Tibial nerve (tissue), 3 donors: ENCODE results near the gene KLHDC7A.

Experiments used
- POLR2A ChIP-seq, 2 donors: fragments of 450-650 bp; IDR thresholded peaks; one replicate each; pipeline ENCODE4 v1.6.1; 2017; ENCODE audit warnings: antibody characterized with exemption in 2 of 2, mild to moderate bottlenecking in 2 of 2, moderate library complexity in 2 of 2
- TF ChIP-seq, protein P1 (sequence below), 5 experiments: fragments of 200-600 bp in 3 of 5; fragments of 450-650 bp in 2 of 5; sonication (generic) in 3 of 5; IDR thresholded peaks; one replicate each; pipeline ENCODE4 v1.5.1; 2016 to 2019; ENCODE audit warnings: antibody characterized with exemption in 5 of 5, mild to moderate bottlenecking in 3 of 5, moderate library complexity in 2 of 5

GRCh38 chr1:18475234-18475905, 5.4 kb upstream of the KLHDC7A start:
- TF ChIP-seq, protein P1, sequence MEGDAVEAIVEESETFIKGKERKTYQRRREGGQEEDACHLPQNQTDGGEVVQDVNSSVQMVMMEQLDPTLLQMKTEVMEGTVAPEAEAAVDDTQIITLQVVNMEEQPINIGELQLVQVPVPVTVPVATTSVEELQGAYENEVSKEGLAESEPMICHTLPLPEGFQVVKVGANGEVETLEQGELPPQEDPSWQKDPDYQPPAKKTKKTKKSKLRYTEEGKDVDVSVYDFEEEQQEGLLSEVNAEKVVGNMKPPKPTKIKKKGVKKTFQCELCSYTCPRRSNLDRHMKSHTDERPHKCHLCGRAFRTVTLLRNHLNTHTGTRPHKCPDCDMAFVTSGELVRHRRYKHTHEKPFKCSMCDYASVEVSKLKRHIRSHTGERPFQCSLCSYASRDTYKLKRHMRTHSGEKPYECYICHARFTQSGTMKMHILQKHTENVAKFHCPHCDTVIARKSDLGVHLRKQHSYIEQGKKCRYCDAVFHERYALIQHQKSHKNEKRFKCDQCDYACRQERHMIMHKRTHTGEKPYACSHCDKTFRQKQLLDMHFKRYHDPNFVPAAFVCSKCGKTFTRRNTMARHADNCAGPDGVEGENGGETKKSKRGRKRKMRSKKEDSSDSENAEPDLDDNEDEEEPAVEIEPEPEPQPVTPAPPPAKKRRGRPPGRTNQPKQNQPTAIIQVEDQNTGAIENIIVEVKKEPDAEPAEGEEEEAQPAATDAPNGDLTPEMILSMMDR (IDR thresholded peaks at IDR 0.05) = no peak
- no peak for TF ChIP-seq POLR2A (IDR thresholded peaks at IDR 0.05)
